HCT116 (cell line): ENCODE measurements around the gene SPATA16. TPM values are rescaled to one million over a fixed set of nuclear protein-coding genes. Genes with fewer than 3 reads are reported as not detected.

Experiments used
- ATAC-seq: fragments of 200-7000 bp; cut with Tn5 transposase; 2 replicates; pipeline ENCODE4 v1.9.1; 2020; ENCODE audit warnings: mild to moderate bottlenecking, moderate library complexity
- BruUV-seq: library from RNA; stranded (reverse); fragments of 400-500 nt; replicated peaks from 2 replicates; lab custom pipeline; 2021; lab: Mats Ljungman, UMichigan
- CTCF ChIA-PET: fragments of 300-600 bp; sonication (Branson Sonifier 250); formaldehyde crosslinking; loops from one replicate; lab custom pipeline; 2021; ENCODE audit warnings: antibody characterized with exemption; lab: Charles Lee
- POLR2A ChIA-PET: fragments of 300-600, 350-600 bp; sonication (Branson Sonifier 250); formaldehyde crosslinking; loops from one replicate; lab custom pipeline; 2021; ENCODE audit warnings: antibody characterized with exemption; lab: Charles Lee
- RAD21 ChIA-PET, 2 experiments: fragments of 300-600 bp; sonication (Branson Sonifier 250); formaldehyde crosslinking; loops; one replicate each; lab custom pipeline; 2023; ENCODE audit warnings: low total read pairs in 2 of 2; ENCODE audit not compliant: uncharacterized antibody in 2 of 2, unreplicated experiment in 2 of 2, low non-redundant PET in 1 of 2; lab: Charles Lee
- DNase-seq: peaks from one replicate; pipeline ENCODE4 v3.0.0-alpha.2; 2010; ENCODE audit warnings: low read depth, low spot score
- H2AFZ ChIP-seq: fragments of 200-600 bp; shearing (Covaris generic), sonication (generic); 2 replicates; pipeline ENCODE4 v1.6.1; 2017; ENCODE audit warnings: low read depth, mixed run types, mixed read lengths, antibody characterized with exemption, low read length; ENCODE audit not compliant: poor library complexity, severe bottlenecking
- H3K27ac ChIP-seq: 2 replicates; pipeline ENCODE4 v1.5.1; 2012; ENCODE audit warnings: low read depth, low read length
- H3K27me3 ChIP-seq: fragments of 200-600 bp; sonication (generic); 2 replicates; pipeline ENCODE4 v1.6.1; 2016; ENCODE audit warnings: mixed run types, low read length, mixed read lengths; ENCODE audit not compliant: insufficient read depth
- H3K36me3 ChIP-seq, 2 experiments: fragments of 200-500 bp in 1 of 2; fragments of 200-600 bp in 1 of 2; sonication (Bioruptor generic) in 1 of 2; sonication (generic) in 1 of 2; 2 replicates each; pipeline versions ENCODE4 v1.5.1 to v1.6.1; 2014 to 2016; ENCODE audit warnings: low read length in 2 of 2, inconsistent platforms in 1 of 2, mixed read lengths in 1 of 2, mixed run types in 1 of 2; ENCODE audit not compliant: insufficient read depth in 2 of 2, control insufficient read depth in 1 of 2
- H3K4me1 ChIP-seq, 2 experiments: fragments of 200-600 bp in 1 of 2; sonication (generic) in 1 of 2; 2 replicates each; pipeline versions ENCODE4 v1.5.1 to v1.6.1; 2012 to 2017; ENCODE audit warnings: low read length in 2 of 2, inconsistent platforms in 1 of 2, mild to moderate bottlenecking in 1 of 2, mixed read lengths in 1 of 2, mixed run types in 1 of 2, moderate library complexity in 1 of 2; ENCODE audit not compliant: insufficient read depth in 2 of 2, control insufficient read depth in 1 of 2
- H3K4me2 ChIP-seq: fragments of 200-600 bp; sonication (generic); 2 replicates; pipeline ENCODE4 v1.6.1; 2017; ENCODE audit warnings: mixed run types, low read length, mixed read lengths
- H3K4me3 ChIP-seq, 2 experiments: fragments of 200-600 bp in 1 of 2; sonication (generic) in 1 of 2; replicated peaks in 1 of 2; 2 replicates each; pipeline ENCODE4 v1.5.1; 2011 to 2016; ENCODE audit warnings: low read length in 2 of 2, control low read depth in 1 of 2, low read depth in 1 of 2, mild to moderate bottlenecking in 1 of 2, mixed read lengths in 1 of 2, mixed run types in 1 of 2
- H3K79me2 ChIP-seq: fragments of 200-600 bp; sonication (generic); 2 replicates; pipeline ENCODE4 v1.6.1; 2017; ENCODE audit warnings: mild to moderate bottlenecking, mixed run types, low read length, moderate library complexity, mixed read lengths; ENCODE audit not compliant: insufficient read depth
- H3K9ac ChIP-seq: fragments of 200-600 bp; sonication (generic); 2 replicates; pipeline ENCODE4 v1.6.1; 2016; ENCODE audit warnings: low read length, mixed read lengths
- H3K9me2 ChIP-seq: fragments of 200-600 bp; sonication (generic), shearing (Covaris generic); 2 replicates; pipeline ENCODE4 v1.6.1; 2017; ENCODE audit warnings: mixed run types, mild to moderate bottlenecking, moderate library complexity; ENCODE audit not compliant: insufficient read depth
- H3K9me3 ChIP-seq, 2 experiments: fragments of 200-500 bp in 1 of 2; fragments of 200-600 bp in 1 of 2; sonication (Bioruptor generic) in 1 of 2; sonication (generic) in 1 of 2; 2 replicates each; pipeline ENCODE4 v1.6.1; 2014 to 2017; ENCODE audit warnings: low read length in 2 of 2, mixed read lengths in 2 of 2, inconsistent platforms in 1 of 2, low read depth in 1 of 2, mild to moderate bottlenecking in 1 of 2, mixed run types in 1 of 2, moderate library complexity in 1 of 2; ENCODE audit not compliant: control insufficient read depth in 1 of 2, insufficient read depth in 1 of 2
- H4K20me1 ChIP-seq: fragments of 200-600 bp; sonication (generic), shearing (Covaris generic); 2 replicates; pipeline ENCODE4 v1.6.1; 2017; ENCODE audit warnings: mixed run types, mild to moderate bottlenecking, moderate library complexity; ENCODE audit not compliant: insufficient read depth
- ATF3 ChIP-seq: IDR thresholded peaks from 2 replicates; pipeline ENCODE4 v1.6.1; 2012
- CBX3 ChIP-seq: IDR thresholded peaks from 2 replicates; pipeline ENCODE4 v1.6.1; 2012; ENCODE audit warnings: low read depth
- EGR1 ChIP-seq: IDR thresholded peaks from 2 replicates; pipeline ENCODE4 v1.6.1; 2012; ENCODE audit warnings: low read depth
- ELF1 ChIP-seq: IDR thresholded peaks from 2 replicates; pipeline ENCODE4 v1.6.1; 2012; ENCODE audit warnings: low read depth, borderline replicate concordance
- EZH2 ChIP-seq: fragments of 200-600 bp; sonication (generic); IDR thresholded peaks from 2 replicates; pipeline ENCODE4 v1.6.1; 2017; ENCODE audit warnings: antibody characterized with exemption, mixed run types
- EZH2phosphoT487 ChIP-seq: fragments of 200-600 bp; IDR thresholded peaks from 2 replicates; pipeline ENCODE4 v1.6.1; 2018; ENCODE audit warnings: antibody characterized with exemption, borderline replicate concordance
- FOSL1 ChIP-seq: IDR thresholded peaks from 2 replicates; pipeline ENCODE4 v1.6.1; 2012; ENCODE audit warnings: low read depth
- POLR2A ChIP-seq: IDR thresholded peaks from 2 replicates; pipeline ENCODE4 v1.7.0; 2011; ENCODE audit warnings: borderline replicate concordance; ENCODE audit not compliant: insufficient read depth, insufficient read length; ENCODE audit errors: extremely low read depth
- RAD21 ChIP-seq: IDR thresholded peaks from 2 replicates; pipeline ENCODE4 v1.6.1; 2012; ENCODE audit warnings: low read depth, mild to moderate bottlenecking
- SIN3A ChIP-seq: IDR thresholded peaks from 2 replicates; pipeline ENCODE4 v1.6.1; 2012; ENCODE audit warnings: low read depth
- SRF ChIP-seq: IDR thresholded peaks from 2 replicates; pipeline ENCODE4 v1.6.1; 2012; ENCODE audit warnings: low read depth
- ZBTB33 ChIP-seq: IDR thresholded peaks from 2 replicates; pipeline ENCODE4 v1.6.1; 2011; ENCODE audit warnings: mild to moderate bottlenecking, low read length, moderate library complexity; ENCODE audit not compliant: insufficient replicate concordance; ENCODE audit errors: extremely low read depth
- ZFX ChIP-seq: fragments of 450-650 bp; IDR thresholded peaks from 2 replicates; pipeline ENCODE4 v1.6.1; 2017
- ZNF274 ChIP-seq: fragments of 200-500 bp; sonication (Bioruptor generic); IDR thresholded peaks from 2 replicates; pipeline ENCODE4 v1.6.1; 2014; ENCODE audit warnings: mild to moderate bottlenecking, low read depth, low read length, inconsistent platforms
- intact Hi-C: fragments of 100-400 bp; cut with micrococcal nuclease; formaldehyde crosslinking; loops from 2 replicates; pipeline ENCODE4 v1.10.0; 2022
- total RNA-seq: library from RNA; stranded (reverse); gene quantifications from one replicate; pipeline ENCODE4 v1.2.1, GENCODE V29; 2021; ENCODE audit not compliant: unreplicated experiment

Gene SPATA16
- total RNA-seq, 1 experiment from 2014 or later = not detected

GRCh38 chr3:172853005-172853404, 288.0 kb downstream of the SPATA16 start:
- Histone ChIP-seq H3K27ac (no peak overlapping the region), H3K27me3 (no peaks in the 10 kb centered on the region), H3K36me3 (no peaks in the 10 kb centered on the region), H3K4me1 (peaks cover 3 to 9% of the 10 kb centered on the region in 2 experiments; a peak in 3 of 4 replicates), H3K4me2 (no peak overlapping the region), H4K20me1 (no peaks in the 10 kb centered on the region), H3K79me2 (no peaks in the 10 kb centered on the region), H2AFZ (no peak overlapping the region), H3K9ac (no peak overlapping the region), H3K9me2 (no peaks in the 10 kb centered on the region), H3K9me3 (no peaks in the 10 kb centered on the region), H3K4me3 (no peak overlapping the region)
- intact Hi-C loops = no loop called here
- RAD21 ChIA-PET = no interaction called here
- DNase-seq = no peak
- BruUV-seq = no TSS peak
- CTCF ChIA-PET = no interaction called here
- POLR2A ChIA-PET = no interaction called here
- no peak for ATAC-seq
- TF ChIP-seq EGR1 (no peak), ATF3 (no peak), ZBTB33 (no peak), RAD21 (no peak), POLR2A (no peak), SRF (no peak), ELF1 (no peak), EZH2 (no peak)

- Histone ChIP-seq H3K36me3 (no peaks in the 10 kb centered on the region), H3K9me2 (no peaks in the 10 kb centered on the region), H3K4me1 (no peaks in the 10 kb centered on the region), H3K79me2 (no peaks in the 10 kb centered on the region), H3K9ac (no peak overlapping the region), H3K27me3 (no peaks in the 10 kb centered on the region), H3K4me3 (no peak overlapping the region), H4K20me1 (no peaks in the 10 kb centered on the region), H3K27ac (no peak overlapping the region), H3K9me3 (no peaks in the 10 kb centered on the region), H3K4me2 (no peak overlapping the region), H2AFZ (no peak overlapping the region)
- TF ChIP-seq ZNF274 = no peak
- no peak for TF ChIP-seq SIN3A
- TF ChIP-seq FOSL1 = no peak
- TF ChIP-seq EZH2phosphoT487 = no peak
- no peak for TF ChIP-seq RAD21
- TF ChIP-seq SRF = no peak
- TF ChIP-seq EZH2 = no peak
- no peak for TF ChIP-seq CBX3
- TF ChIP-seq POLR2A = no peak
- no peak for TF ChIP-seq ZFX
- CTCF ChIA-PET = interaction anchor here (0.8 to 1.6 kb wide), 2 partner anchors 13 to 15 kb away, joined by 3 to 4 read pairs; no protein-coding TSS in a partner anchor
- ATAC-seq = no peak
- no TSS peak for BruUV-seq
- RAD21 ChIA-PET = no interaction called here
- intact Hi-C loops = no loop called here
- no peak for DNase-seq
- POLR2A ChIA-PET = no interaction called here
These were observed 292.1 kb downstream of the SPATA16 start for GRCh38 chr3:172848910-172849309.
